HepG2 (cell line): ENCODE measurements around the gene CAPRIN2. TPM values are rescaled to one million over a fixed set of nuclear protein-coding genes. Genes with fewer than 3 reads are reported as not detected.

Experiments
- ATAC-seq: fragments of 200-7000 bp; cut with Tn5 transposase; 3 replicates; pipeline ENCODE4 v1.9.1; 2020; ENCODE audit warnings: mild to moderate bottlenecking, moderate library complexity
- BruUV-seq: library from RNA; stranded (reverse); fragments of 400-500 nt; replicated peaks from 2 replicates; lab custom pipeline; 2021; lab: Mats Ljungman, UMichigan
- CTCF ChIA-PET: fragments of 300-600 bp; formaldehyde crosslinking; extraction: SDS; loops from one replicate; lab custom pipeline; 2021; ENCODE audit warnings: low total read pairs, inconsistent platforms, low intra/inter-chr PET ratio; lab: Yijun Ruan, JAX
- POLR2A ChIA-PET: fragments of 350-600 bp; sonication (Branson Sonifier 250); formaldehyde crosslinking; loops from one replicate; lab custom pipeline; 2020; ENCODE audit warnings: antibody characterized with exemption, inconsistent platforms; lab: Yijun Ruan, JAX
- DNase-seq: peaks from one replicate; pipeline ENCODE4 v3.0.0-alpha.2; 2015; ENCODE audit warnings: low spot score
- FAIRE-seq: peaks from 3 replicates; lab custom pipeline; 2011; peaks lifted over from hg19 to GRCh38; lab: Jason Lieb, UNC
- H2AFZ ChIP-seq: one replicate; pipeline ENCODE4 v1.6.1; 2011; ENCODE audit warnings: low read length, inconsistent platforms
- H3K27ac ChIP-seq: fragments of 300-600 bp; 3 replicates; pipeline ENCODE4 v1.8.0; 2011; ENCODE audit warnings: mixed run types, mild to moderate bottlenecking, mixed read lengths, low read length, inconsistent platforms; ENCODE audit not compliant: insufficient read depth; ENCODE audit errors: extremely low read length
- H3K27me3 ChIP-seq, 2 experiments: fragments of 200-600 bp in 1 of 2; 2 replicates in 1 of 2; 3 replicates in 1 of 2; pipeline versions ENCODE4 v1.6.0 to v1.8.0; 2011; ENCODE audit warnings: low read length in 2 of 2, mild to moderate bottlenecking in 2 of 2, moderate library complexity in 2 of 2, inconsistent platforms in 1 of 2; ENCODE audit not compliant: insufficient read depth in 2 of 2, control insufficient read depth in 1 of 2
- H3K36me3 ChIP-seq, 2 experiments: fragments of 200-600 bp in 1 of 2; replicated peaks in 1 of 2; 2 replicates in 1 of 2; 3 replicates in 1 of 2; pipeline versions ENCODE4 v1.5.1 to v1.8.0; 2011; ENCODE audit warnings: low read length in 2 of 2, inconsistent platforms in 1 of 2; ENCODE audit not compliant: insufficient read depth in 2 of 2, control insufficient read depth in 1 of 2
- H3K4me1 ChIP-seq: 2 replicates; pipeline ENCODE4 v1.5.1; 2012; ENCODE audit warnings: low read length, inconsistent platforms; ENCODE audit not compliant: insufficient read depth
- H3K4me2 ChIP-seq: 2 replicates; pipeline ENCODE4 v1.6.0; 2011; ENCODE audit warnings: low read depth, low read length, inconsistent platforms
- H3K4me3 ChIP-seq, 3 experiments: fragments of 200-600 bp in 1 of 3; sonication (generic), shearing (Covaris generic) in 1 of 3; replicated peaks in 1 of 3; 2 replicates each; pipeline ENCODE4 v1.5.1; 2011 to 2016; ENCODE audit warnings: low read length in 3 of 3, inconsistent platforms in 2 of 3, low read depth in 2 of 3, mild to moderate bottlenecking in 2 of 3, control low read depth in 1 of 3, mixed read lengths in 1 of 3; ENCODE audit not compliant: insufficient read depth in 1 of 3
- H3K79me2 ChIP-seq: one replicate; pipeline ENCODE4 v1.6.1; 2011; ENCODE audit warnings: low read length, inconsistent platforms; ENCODE audit not compliant: insufficient read depth
- H3K9ac ChIP-seq: 2 replicates; pipeline ENCODE4 v1.6.0; 2011; ENCODE audit warnings: mild to moderate bottlenecking, low read depth, low read length, inconsistent platforms; ENCODE audit not compliant: insufficient read depth
- H3K9me3 ChIP-seq: 2 replicates; pipeline ENCODE4 v1.5.1; 2012; ENCODE audit warnings: mild to moderate bottlenecking, low read length
- H4K20me1 ChIP-seq: 2 replicates; pipeline ENCODE4 v1.6.0; 2011; ENCODE audit warnings: inconsistent platforms, mild to moderate bottlenecking, low read length, moderate library complexity; ENCODE audit not compliant: insufficient read depth
- CHD4 ChIP-seq: fragments of 200-600 bp; sonication (generic); IDR thresholded peaks from 2 replicates; pipeline ENCODE4 v1.7.0; 2017; ENCODE audit warnings: mild to moderate bottlenecking, low read length, borderline replicate concordance
- HOXA5 ChIP-seq: sonication (generic); formaldehyde crosslinking; IDR thresholded peaks from 2 replicates; pipeline ENCODE4 v1.4.0; 2020; ENCODE audit warnings: missing genetic modification reagents
- PLRG1 ChIP-seq: fragments of 450-650 bp; conservative IDR thresholded peaks from 2 replicates; pipeline ENCODE4 v1.6.1; 2016
- TARDBP ChIP-seq: sonication (generic); formaldehyde crosslinking; IDR thresholded peaks from 2 replicates; pipeline ENCODE4 v1.8.0; 2022; ENCODE audit warnings: mild to moderate bottlenecking, missing genetic modification reagents
- TRIM24 ChIP-seq: sonication (generic); formaldehyde crosslinking; IDR thresholded peaks from 2 replicates; pipeline ENCODE4 v1.8.0; 2022; ENCODE audit warnings: mild to moderate bottlenecking, missing genetic modification reagents
- ZBTB42 ChIP-seq: sonication (generic); formaldehyde crosslinking; IDR thresholded peaks from 2 replicates; pipeline ENCODE4 v1.5.0; 2020; ENCODE audit warnings: mild to moderate bottlenecking, missing genetic modification reagents
- ZNF232 ChIP-seq: sonication (generic); formaldehyde crosslinking; IDR thresholded peaks from 2 replicates; pipeline ENCODE4 v1.4.0; 2020; ENCODE audit warnings: missing genetic modification reagents, borderline replicate concordance
- ZNF33B ChIP-seq: sonication (generic); formaldehyde crosslinking; IDR thresholded peaks from 2 replicates; pipeline ENCODE4 v1.5.1; 2020; ENCODE audit warnings: mild to moderate bottlenecking, missing genetic modification reagents
- ZNF773 ChIP-seq: sonication (generic); formaldehyde crosslinking; IDR thresholded peaks from 2 replicates; pipeline ENCODE4 v1.4.0; 2020; ENCODE audit warnings: missing genetic modification reagents, borderline replicate concordance
- ZSCAN25 ChIP-seq: sonication (generic); formaldehyde crosslinking; IDR thresholded peaks from 2 replicates; pipeline ENCODE4 v1.8.0; 2022; ENCODE audit warnings: mild to moderate bottlenecking, missing genetic modification reagents
- WGBS: methylation state at CpG from one replicate; pipeline ENCODE4 v1.1.6; 2017; ENCODE audit warnings: low lambda C conversion rate; 5-methylcytosine and 5-hydroxymethylcytosine counted together
- in situ Hi-C: cut with HindIII; loops from 2 replicates; pipeline ENCODE4 v1.10.0; 2017; ENCODE audit warnings: low pct_unique_long_range_greater_than_20kb; ENCODE audit not compliant: extremely low pct_ligation_motif_present
- intact Hi-C: fragments of 100-400 bp; cut with micrococcal nuclease; formaldehyde crosslinking; loops from one replicate; pipeline ENCODE4 v1.10.0; 2022; ENCODE audit not compliant: unreplicated experiment
- polyA plus RNA-seq, 8 experiments: library from polyadenylated mRNA; depleted of rRNA in 3 of 8; stranded (reverse) in 7 of 8; unstranded in 1 of 8; fragments of >200 nt; fragmentation: Illumina TruSeq in 4 of 8; extraction: Trizol in 4 of 8; gene quantifications; 2 replicates each; pipeline versions ENCODE4 v1.2.1 to v1.2.3, GENCODE V29; 2011 to 2016; ENCODE audit warnings: low read depth in 4 of 8, missing spikeins in 1 of 8, mixed read lengths in 1 of 8; ENCODE audit not compliant: insufficient read depth in 1 of 8
- total RNA-seq, 5 experiments: library from RNA; depleted of rRNA; stranded (reverse); fragments of >200 nt; fragmentation: Illumina TruSeq; extraction: Trizol; gene quantifications; 2 replicates each; pipeline ENCODE4 v1.2.3, GENCODE V29; 2016; ENCODE audit warnings: low read depth in 1 of 5
- TF ChIP-seq, protein P1 (sequence below): sonication (generic); formaldehyde crosslinking; IDR thresholded peaks from 2 replicates; pipeline ENCODE4 v1.4.0; 2020; ENCODE audit warnings: missing genetic modification reagents
- TF ChIP-seq, protein P2 (sequence below): sonication (generic); formaldehyde crosslinking; IDR thresholded peaks from 2 replicates; pipeline ENCODE4 v1.5.0; 2020; ENCODE audit warnings: mild to moderate bottlenecking, missing genetic modification reagents

The CAPRIN2 gene
- total and polyA plus RNA-seq, 2 of the 13 experiments (the other 11 are each of a cell fraction or from before 2014, with no cell fraction given) = 21.7 to 30.6 TPM

DNA sequence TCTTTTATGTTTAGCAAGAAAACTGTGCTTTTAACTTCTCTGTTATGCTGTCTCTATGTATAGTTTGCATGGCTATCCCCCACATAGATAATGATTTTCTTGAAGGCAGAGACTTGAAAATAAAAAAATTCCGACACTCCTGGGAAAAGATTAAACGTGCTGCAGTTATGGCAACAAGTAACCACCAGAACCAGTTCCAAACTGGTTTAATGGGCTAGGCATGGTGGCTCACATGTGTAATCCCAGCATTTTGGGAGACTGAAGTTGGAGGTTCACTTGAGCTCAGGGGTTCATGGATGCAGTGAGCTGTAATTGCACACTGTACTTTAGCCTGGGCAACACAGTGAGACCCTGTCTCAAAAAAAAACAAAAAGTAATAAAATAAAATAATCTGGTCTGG lies 15.1 kb upstream of the CAPRIN2 start:
- 32% methylated on average over 2 of the region's 2 CpGs for WGBS
- no TSS peak for BruUV-seq
- TF ChIP-seq ZBTB42 (no peak), ZNF773 (no peak), PLRG1 (no peak), CHD4 (no peak), ZNF33B (CRISPR knock-in tag) (no peak), TRIM24 (CRISPR knock-in tag) (no peak), TARDBP (CRISPR knock-in tag) (no peak), HOXA5 (CRISPR knock-in tag) (no peak), ZSCAN25 (CRISPR knock-in tag) (no peak), ZNF232 (CRISPR knock-in tag) (no peak)
- TF ChIP-seq, protein P1, sequence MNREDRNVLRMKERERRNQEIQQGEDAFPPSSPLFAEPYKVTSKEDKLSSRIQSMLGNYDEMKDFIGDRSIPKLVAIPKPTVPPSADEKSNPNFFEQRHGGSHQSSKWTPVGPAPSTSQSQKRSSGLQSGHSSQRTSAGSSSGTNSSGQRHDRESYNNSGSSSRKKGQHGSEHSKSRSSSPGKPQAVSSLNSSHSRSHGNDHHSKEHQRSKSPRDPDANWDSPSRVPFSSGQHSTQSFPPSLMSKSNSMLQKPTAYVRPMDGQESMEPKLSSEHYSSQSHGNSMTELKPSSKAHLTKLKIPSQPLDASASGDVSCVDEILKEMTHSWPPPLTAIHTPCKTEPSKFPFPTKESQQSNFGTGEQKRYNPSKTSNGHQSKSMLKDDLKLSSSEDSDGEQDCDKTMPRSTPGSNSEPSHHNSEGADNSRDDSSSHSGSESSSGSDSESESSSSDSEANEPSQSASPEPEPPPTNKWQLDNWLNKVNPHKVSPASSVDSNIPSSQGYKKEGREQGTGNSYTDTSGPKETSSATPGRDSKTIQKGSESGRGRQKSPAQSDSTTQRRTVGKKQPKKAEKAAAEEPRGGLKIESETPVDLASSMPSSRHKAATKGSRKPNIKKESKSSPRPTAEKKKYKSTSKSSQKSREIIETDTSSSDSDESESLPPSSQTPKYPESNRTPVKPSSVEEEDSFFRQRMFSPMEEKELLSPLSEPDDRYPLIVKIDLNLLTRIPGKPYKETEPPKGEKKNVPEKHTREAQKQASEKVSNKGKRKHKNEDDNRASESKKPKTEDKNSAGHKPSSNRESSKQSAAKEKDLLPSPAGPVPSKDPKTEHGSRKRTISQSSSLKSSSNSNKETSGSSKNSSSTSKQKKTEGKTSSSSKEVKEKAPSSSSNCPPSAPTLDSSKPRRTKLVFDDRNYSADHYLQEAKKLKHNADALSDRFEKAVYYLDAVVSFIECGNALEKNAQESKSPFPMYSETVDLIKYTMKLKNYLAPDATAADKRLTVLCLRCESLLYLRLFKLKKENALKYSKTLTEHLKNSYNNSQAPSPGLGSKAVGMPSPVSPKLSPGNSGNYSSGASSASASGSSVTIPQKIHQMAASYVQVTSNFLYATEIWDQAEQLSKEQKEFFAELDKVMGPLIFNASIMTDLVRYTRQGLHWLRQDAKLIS (CRISPR knock-in tag) = no peak
- TF ChIP-seq, protein P2, sequence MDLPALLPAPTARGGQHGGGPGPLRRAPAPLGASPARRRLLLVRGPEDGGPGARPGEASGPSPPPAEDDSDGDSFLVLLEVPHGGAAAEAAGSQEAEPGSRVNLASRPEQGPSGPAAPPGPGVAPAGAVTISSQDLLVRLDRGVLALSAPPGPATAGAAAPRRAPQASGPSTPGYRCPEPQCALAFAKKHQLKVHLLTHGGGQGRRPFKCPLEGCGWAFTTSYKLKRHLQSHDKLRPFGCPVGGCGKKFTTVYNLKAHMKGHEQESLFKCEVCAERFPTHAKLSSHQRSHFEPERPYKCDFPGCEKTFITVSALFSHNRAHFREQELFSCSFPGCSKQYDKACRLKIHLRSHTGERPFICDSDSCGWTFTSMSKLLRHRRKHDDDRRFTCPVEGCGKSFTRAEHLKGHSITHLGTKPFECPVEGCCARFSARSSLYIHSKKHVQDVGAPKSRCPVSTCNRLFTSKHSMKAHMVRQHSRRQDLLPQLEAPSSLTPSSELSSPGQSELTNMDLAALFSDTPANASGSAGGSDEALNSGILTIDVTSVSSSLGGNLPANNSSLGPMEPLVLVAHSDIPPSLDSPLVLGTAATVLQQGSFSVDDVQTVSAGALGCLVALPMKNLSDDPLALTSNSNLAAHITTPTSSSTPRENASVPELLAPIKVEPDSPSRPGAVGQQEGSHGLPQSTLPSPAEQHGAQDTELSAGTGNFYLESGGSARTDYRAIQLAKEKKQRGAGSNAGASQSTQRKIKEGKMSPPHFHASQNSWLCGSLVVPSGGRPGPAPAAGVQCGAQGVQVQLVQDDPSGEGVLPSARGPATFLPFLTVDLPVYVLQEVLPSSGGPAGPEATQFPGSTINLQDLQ (CRISPR knock-in tag) = no peak
- in situ Hi-C loops (no loop called here), intact Hi-C loops (no loop called here)
- H2AFZ ChIP-seq = no peak overlapping the region
- H3K36me3 ChIP-seq = no peaks in the 10 kb centered on the region
- DNase-seq (no peak), ATAC-seq (no peak), FAIRE-seq (no peak)
- POLR2A ChIA-PET = no interaction called here
- CTCF ChIA-PET = no interaction called here
- 0 out of 5 replicates have a peak, but pooled peaks cover 0 to 3% of the 10 kb centered on the region in 2 experiments for H3K27me3 ChIP-seq
- H3K9ac ChIP-seq = no peak overlapping the region
- H4K20me1 ChIP-seq = no peaks in the 10 kb centered on the region
- H3K4me1 ChIP-seq = peaks cover under 1% of the 10 kb centered on the region; the same call in 1 of the 2 replicates
- peaks cover 4% of the 10 kb centered on the region; the same call in 1 of the 2 replicates for H3K9me3 ChIP-seq
- no peak overlapping the region for H3K27ac ChIP-seq
- H3K79me2 ChIP-seq = no peaks in the 10 kb centered on the region
- no peak overlapping the region for H3K4me2 ChIP-seq
- no peak overlapping the region for H3K4me3 ChIP-seq
